SK-N-SH treated with all-trans-retinoic acid at 6 μM for 48 hours (cell line): ENCODE results near the gene REXO1.
A peak's percentile ranks its signal among the peaks of the same experiment; 100 is the strongest.

Source experiments
- ATAC-seq: fragments of 200-7000 bp; cut with Tn5 transposase; 3 replicates; pipeline ENCODE4 v1.9.1; 2020; ENCODE audit warnings: mild to moderate bottlenecking, moderate library complexity
- ARNTL ChIP-seq: fragments of 450-650 bp; formaldehyde crosslinking; IDR thresholded peaks from 2 replicates; pipeline ENCODE4 v1.5.0; 2020; ENCODE audit warnings: low read depth, mild to moderate bottlenecking, moderate library complexity, borderline replicate concordance
- BACH2 ChIP-seq: fragments of 250-450 bp; sonication (Bioruptor Pico); IDR thresholded peaks from 2 replicates; pipeline ENCODE4 v1.9.0; 2021; ENCODE audit warnings: mild to moderate bottlenecking, borderline replicate concordance
- CREB5 ChIP-seq: fragments of 250-450 bp; sonication (Bioruptor Pico); IDR thresholded peaks from 2 replicates; pipeline ENCODE4 v1.5.1; 2020; ENCODE audit warnings: low read depth, mild to moderate bottlenecking, moderate library complexity
- CSDC2 ChIP-seq: fragments of 250-450 bp; sonication (Bioruptor Pico); IDR thresholded peaks from 2 replicates; pipeline ENCODE4 v1.5.0; 2020; ENCODE audit warnings: mild to moderate bottlenecking, moderate library complexity
- CSRNP3 ChIP-seq: fragments of 250-450 bp; sonication (Bioruptor Pico); IDR thresholded peaks from 2 replicates; pipeline ENCODE4 v1.5.1; 2021; ENCODE audit warnings: mild to moderate bottlenecking, moderate library complexity
- ESRRG ChIP-seq: fragments of 250-450 bp; sonication (Bioruptor Pico); IDR thresholded peaks from 2 replicates; pipeline ENCODE4 v1.6.1; 2021; ENCODE audit warnings: mild to moderate bottlenecking
- GLIS3 ChIP-seq: fragments of 250-450 bp; sonication (Bioruptor Pico); IDR thresholded peaks from 2 replicates; pipeline ENCODE4 v1.5.0; 2020; ENCODE audit warnings: mild to moderate bottlenecking, moderate library complexity
- ISL1 ChIP-seq: fragments of 250-450 bp; sonication (Bioruptor Pico); IDR thresholded peaks from 2 replicates; pipeline ENCODE4 v2.1.2; 2022; ENCODE audit warnings: mild to moderate bottlenecking, moderate library complexity
- OSR1 ChIP-seq: fragments of 250-450 bp; sonication (Bioruptor Pico); IDR thresholded peaks from 2 replicates; pipeline ENCODE4 v1.8.0; 2022; ENCODE audit warnings: moderate library complexity, mild to moderate bottlenecking, inconsistent platforms
- PATZ1 ChIP-seq: fragments of 250-450 bp; sonication (Bioruptor Pico); IDR thresholded peaks from 2 replicates; pipeline ENCODE4 v1.8.0; 2020; ENCODE audit warnings: mild to moderate bottlenecking, moderate library complexity, borderline replicate concordance
- POU6F1 ChIP-seq: fragments of 250-450 bp; sonication (Bioruptor Pico); IDR thresholded peaks from 2 replicates; pipeline ENCODE4 v1.8.0; 2021; ENCODE audit warnings: low read depth, mild to moderate bottlenecking, moderate library complexity, borderline replicate concordance
- PPARA ChIP-seq: fragments of 250-450 bp; sonication (Bioruptor Pico); IDR thresholded peaks from 2 replicates; pipeline ENCODE4 v1.5.0; 2020; ENCODE audit warnings: mild to moderate bottlenecking, borderline replicate concordance
- RARB ChIP-seq: fragments of 250-450 bp; sonication (Bioruptor Pico); IDR thresholded peaks from 2 replicates; pipeline ENCODE4 v1.8.0; 2021; ENCODE audit warnings: mild to moderate bottlenecking, moderate library complexity
- SNAI2 ChIP-seq: fragments of 250-450 bp; sonication (Bioruptor Pico); IDR thresholded peaks from 2 replicates; pipeline ENCODE4 v1.5.0; 2020; ENCODE audit warnings: mild to moderate bottlenecking, moderate library complexity
- TCF4 ChIP-seq: fragments of 250-450 bp; sonication (Bioruptor Pico); IDR thresholded peaks from 2 replicates; pipeline ENCODE4 v1.8.0; 2021; ENCODE audit warnings: mild to moderate bottlenecking, moderate library complexity, borderline replicate concordance
- TOX ChIP-seq: fragments of 250-450 bp; sonication (Bioruptor Pico); IDR thresholded peaks from 2 replicates; pipeline ENCODE4 v1.8.0; 2021; ENCODE audit warnings: mild to moderate bottlenecking, moderate library complexity, borderline replicate concordance
- TSHZ2 ChIP-seq: fragments of 250-450 bp; sonication (Bioruptor Pico); IDR thresholded peaks from 2 replicates; pipeline ENCODE4 v1.5.0; 2020; ENCODE audit warnings: mild to moderate bottlenecking, moderate library complexity
- ZC3H10 ChIP-seq: fragments of 250-450 bp; sonication (Bioruptor Pico); IDR thresholded peaks from 2 replicates; pipeline ENCODE4 v1.5.1; 2021; ENCODE audit warnings: mild to moderate bottlenecking, moderate library complexity
- ZFP3 ChIP-seq: fragments of 250-450 bp; sonication (Bioruptor Pico); IDR thresholded peaks from 2 replicates; pipeline ENCODE4 v1.5.0; 2020; ENCODE audit warnings: mild to moderate bottlenecking, moderate library complexity
- ZFP30 ChIP-seq: fragments of 450-650 bp; formaldehyde crosslinking; IDR thresholded peaks from 2 replicates; pipeline ENCODE4 v1.5.0; 2022; ENCODE audit warnings: mild to moderate bottlenecking, moderate library complexity
- ZNF565 ChIP-seq: fragments of 450-650 bp; formaldehyde crosslinking; conservative IDR thresholded peaks from 2 replicates; pipeline ENCODE4 v1.5.0; 2020; ENCODE audit warnings: low read depth, mild to moderate bottlenecking, moderate library complexity
- ZNF70 ChIP-seq: fragments of 450-650 bp; formaldehyde crosslinking; IDR thresholded peaks from 2 replicates; pipeline ENCODE4 v1.5.0; 2020; ENCODE audit warnings: mild to moderate bottlenecking, moderate library complexity
- ZNF8 ChIP-seq: fragments of 450-650 bp; formaldehyde crosslinking; IDR thresholded peaks from 2 replicates; pipeline ENCODE4 v1.5.0; 2020; ENCODE audit warnings: mild to moderate bottlenecking, moderate library complexity

REXO1 gene

GRCh38 chr19:1839658-1840540 lies 8.4 kb downstream of the REXO1 start:
- no peak for TF ChIP-seq ZNF70 (CRISPR knock-in tag)
- TF ChIP-seq ZFP3, result no peak
- no peak for TF ChIP-seq BACH2
- TF ChIP-seq SNAI2, result no peak
- no peak for TF ChIP-seq TSHZ2 (CRISPR knock-in tag)
- TF ChIP-seq CSRNP3 (CRISPR knock-in tag), result no peak
- TF ChIP-seq ZFP30, result no peak
- TF ChIP-seq ZNF565, result no peak
- TF ChIP-seq ESRRG (CRISPR knock-in tag), result no peak
- TF ChIP-seq PPARA (CRISPR knock-in tag), result no peak
- no peak for TF ChIP-seq TCF4 (CRISPR knock-in tag)
- TF ChIP-seq ZC3H10, result no peak
- no peak for TF ChIP-seq RARB (CRISPR knock-in tag)
- no peak for TF ChIP-seq ISL1 (CRISPR knock-in tag)
- no peak for TF ChIP-seq GLIS3
- no peak for TF ChIP-seq TOX (CRISPR knock-in tag)
- no peak for ATAC-seq

GRCh38 chr19:1837625-1838105 lies 10.6 kb downstream of the REXO1 start:
- TF ChIP-seq ZNF70 (CRISPR knock-in tag), result no peak
- no peak for TF ChIP-seq PPARA (CRISPR knock-in tag)
- TF ChIP-seq RARB (CRISPR knock-in tag), result no peak
- TF ChIP-seq ZNF565, result no peak
- TF ChIP-seq CSRNP3 (CRISPR knock-in tag), result no peak
- ATAC-seq, result peak; percentile 80

- ATAC-seq, result no peak
Measured at GRCh38 chr19:1837222-1837565, 11.1 kb downstream of the REXO1 start.

More at GRCh38 chr19:1837222-1837565, 11.1 kb downstream of the REXO1 start:
- TF ChIP-seq TSHZ2 (CRISPR knock-in tag) (no peak), TOX (CRISPR knock-in tag) (no peak), ZNF8 (CRISPR knock-in tag) (no peak), ESRRG (CRISPR knock-in tag) (no peak), SNAI2 (no peak), GLIS3 (no peak), CSDC2 (CRISPR knock-in tag) (no peak), ZFP3 (no peak), ZC3H10 (no peak), POU6F1 (CRISPR knock-in tag) (no peak), CREB5 (no peak), BACH2 (no peak), OSR1 (CRISPR knock-in tag) (no peak), PATZ1 (CRISPR knock-in tag) (no peak), ARNTL (CRISPR knock-in tag) (no peak), RARB (CRISPR knock-in tag) (no peak)
- TF ChIP-seq, all 23 proteins: peak for 0
